Measurements from ENCODE around the gene TTPAL.

DNA sequence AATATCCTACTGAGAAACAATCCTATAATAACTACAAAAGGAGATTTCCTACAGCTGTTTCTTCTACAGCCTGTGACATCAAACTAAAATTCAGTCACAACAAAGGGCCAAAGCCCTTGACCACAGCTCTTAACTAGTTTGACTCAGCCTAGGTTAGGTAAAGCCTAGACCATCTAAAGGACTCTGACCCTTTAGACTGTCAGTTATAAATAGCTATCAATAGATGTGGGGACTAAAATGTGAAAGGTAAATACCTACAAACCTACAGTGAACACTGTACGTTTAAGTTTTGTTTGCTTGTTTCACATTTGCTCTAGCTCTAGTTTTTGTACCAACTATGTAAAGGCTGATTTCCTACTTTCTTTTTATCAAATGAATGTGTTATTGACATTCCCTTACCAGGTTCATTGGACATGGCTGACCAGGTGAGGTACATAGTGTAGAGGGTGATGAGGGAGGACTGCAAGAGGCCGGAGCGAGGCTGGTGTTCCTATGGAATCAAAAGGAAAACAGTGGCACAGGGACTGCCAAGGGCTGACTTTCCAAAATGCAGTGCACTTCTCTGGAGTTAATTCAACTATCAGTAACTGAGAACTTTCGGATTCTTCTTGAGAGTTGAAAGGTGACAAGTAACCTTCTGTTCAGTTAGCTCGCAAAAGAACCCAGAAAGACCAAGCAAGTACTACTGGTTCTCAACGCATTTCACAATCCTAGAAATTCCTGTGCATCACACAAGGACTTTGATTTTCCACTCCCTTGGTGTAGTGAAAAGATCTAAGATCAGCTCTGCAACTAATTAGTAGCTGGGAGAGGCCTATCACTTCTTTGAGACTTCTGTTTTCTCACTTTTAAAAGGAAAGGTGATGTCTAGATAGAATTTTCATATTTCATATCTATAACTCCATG, 29.0 kb downstream of the TTPAL start:
- TF ChIP-seq EZH2 (IDR thresholded peaks at IDR 0.05; ENCODE audit: borderline replicate concordance, control insufficient read depth, low read depth, low read length) (no peak), RAD51 (IDR thresholded peaks at IDR 0.05) (no peak), HDGF (IDR thresholded peaks at IDR 0.05) (no peak), KAT2A (conservative IDR thresholded peaks at IDR 0.05; ENCODE audit: control insufficient read depth, low read depth, low read length) (no peak), ZZZ3 (IDR thresholded peaks at IDR 0.05; ENCODE audit: control insufficient read depth, insufficient read length, low read depth) (no peak), YY1 (IDR thresholded peaks at IDR 0.05; ENCODE audit: low read depth, low read length) (no peak), ZNF274 (IDR thresholded peaks at IDR 0.05; ENCODE audit: insufficient read depth, insufficient read length) (no peak), RELA (IDR thresholded peaks at IDR 0.05; ENCODE audit: borderline replicate concordance, partially characterized antibody) (no peak), NR2C2 (IDR thresholded peaks at IDR 0.05; ENCODE audit: borderline replicate concordance, control insufficient read depth, insufficient read length, low read depth) (no peak)
- TF ChIP-seq, protein P1, sequence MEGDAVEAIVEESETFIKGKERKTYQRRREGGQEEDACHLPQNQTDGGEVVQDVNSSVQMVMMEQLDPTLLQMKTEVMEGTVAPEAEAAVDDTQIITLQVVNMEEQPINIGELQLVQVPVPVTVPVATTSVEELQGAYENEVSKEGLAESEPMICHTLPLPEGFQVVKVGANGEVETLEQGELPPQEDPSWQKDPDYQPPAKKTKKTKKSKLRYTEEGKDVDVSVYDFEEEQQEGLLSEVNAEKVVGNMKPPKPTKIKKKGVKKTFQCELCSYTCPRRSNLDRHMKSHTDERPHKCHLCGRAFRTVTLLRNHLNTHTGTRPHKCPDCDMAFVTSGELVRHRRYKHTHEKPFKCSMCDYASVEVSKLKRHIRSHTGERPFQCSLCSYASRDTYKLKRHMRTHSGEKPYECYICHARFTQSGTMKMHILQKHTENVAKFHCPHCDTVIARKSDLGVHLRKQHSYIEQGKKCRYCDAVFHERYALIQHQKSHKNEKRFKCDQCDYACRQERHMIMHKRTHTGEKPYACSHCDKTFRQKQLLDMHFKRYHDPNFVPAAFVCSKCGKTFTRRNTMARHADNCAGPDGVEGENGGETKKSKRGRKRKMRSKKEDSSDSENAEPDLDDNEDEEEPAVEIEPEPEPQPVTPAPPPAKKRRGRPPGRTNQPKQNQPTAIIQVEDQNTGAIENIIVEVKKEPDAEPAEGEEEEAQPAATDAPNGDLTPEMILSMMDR (IDR thresholded peaks at IDR 0.05 in 2 of 3, conservative IDR thresholded peaks at IDR 0.05 in 1 of 3; ENCODE audit: control insufficient read depth in 2 of 3, extremely low read depth in 1 of 3, insufficient read depth in 1 of 3, low read depth in 3 of 3, low read length in 3 of 3): no peak
- TF ChIP-seq, protein P2, sequence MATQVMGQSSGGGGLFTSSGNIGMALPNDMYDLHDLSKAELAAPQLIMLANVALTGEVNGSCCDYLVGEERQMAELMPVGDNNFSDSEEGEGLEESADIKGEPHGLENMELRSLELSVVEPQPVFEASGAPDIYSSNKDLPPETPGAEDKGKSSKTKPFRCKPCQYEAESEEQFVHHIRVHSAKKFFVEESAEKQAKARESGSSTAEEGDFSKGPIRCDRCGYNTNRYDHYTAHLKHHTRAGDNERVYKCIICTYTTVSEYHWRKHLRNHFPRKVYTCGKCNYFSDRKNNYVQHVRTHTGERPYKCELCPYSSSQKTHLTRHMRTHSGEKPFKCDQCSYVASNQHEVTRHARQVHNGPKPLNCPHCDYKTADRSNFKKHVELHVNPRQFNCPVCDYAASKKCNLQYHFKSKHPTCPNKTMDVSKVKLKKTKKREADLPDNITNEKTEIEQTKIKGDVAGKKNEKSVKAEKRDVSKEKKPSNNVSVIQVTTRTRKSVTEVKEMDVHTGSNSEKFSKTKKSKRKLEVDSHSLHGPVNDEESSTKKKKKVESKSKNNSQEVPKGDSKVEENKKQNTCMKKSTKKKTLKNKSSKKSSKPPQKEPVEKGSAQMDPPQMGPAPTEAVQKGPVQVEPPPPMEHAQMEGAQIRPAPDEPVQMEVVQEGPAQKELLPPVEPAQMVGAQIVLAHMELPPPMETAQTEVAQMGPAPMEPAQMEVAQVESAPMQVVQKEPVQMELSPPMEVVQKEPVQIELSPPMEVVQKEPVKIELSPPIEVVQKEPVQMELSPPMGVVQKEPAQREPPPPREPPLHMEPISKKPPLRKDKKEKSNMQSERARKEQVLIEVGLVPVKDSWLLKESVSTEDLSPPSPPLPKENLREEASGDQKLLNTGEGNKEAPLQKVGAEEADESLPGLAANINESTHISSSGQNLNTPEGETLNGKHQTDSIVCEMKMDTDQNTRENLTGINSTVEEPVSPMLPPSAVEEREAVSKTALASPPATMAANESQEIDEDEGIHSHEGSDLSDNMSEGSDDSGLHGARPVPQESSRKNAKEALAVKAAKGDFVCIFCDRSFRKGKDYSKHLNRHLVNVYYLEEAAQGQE (IDR thresholded peaks at IDR 0.05; ENCODE audit: low read depth, low read length): no peak
- TF ChIP-seq, protein P3, sequence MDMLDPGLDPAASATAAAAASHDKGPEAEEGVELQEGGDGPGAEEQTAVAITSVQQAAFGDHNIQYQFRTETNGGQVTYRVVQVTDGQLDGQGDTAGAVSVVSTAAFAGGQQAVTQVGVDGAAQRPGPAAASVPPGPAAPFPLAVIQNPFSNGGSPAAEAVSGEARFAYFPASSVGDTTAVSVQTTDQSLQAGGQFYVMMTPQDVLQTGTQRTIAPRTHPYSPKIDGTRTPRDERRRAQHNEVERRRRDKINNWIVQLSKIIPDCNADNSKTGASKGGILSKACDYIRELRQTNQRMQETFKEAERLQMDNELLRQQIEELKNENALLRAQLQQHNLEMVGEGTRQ (IDR thresholded peaks at IDR 0.05; ENCODE audit: borderline replicate concordance, low read depth, low read length): no peak

All from GM12878 (cell line).